Keratinocyte (primary cell): ENCODE results near the gene THBS1. TPM values are rescaled to one million over a fixed set of nuclear protein-coding genes. Genes with fewer than 3 reads are reported as not detected.

Experiments used
- DNase-seq: peaks from one replicate; pipeline ENCODE4 v3.0.0-alpha.2; 2011; ENCODE audit warnings: low read depth, missing footprints, low spot score
- FAIRE-seq: peaks from 2 replicates; lab custom pipeline; 2011; peaks lifted over from hg19 to GRCh38; lab: Jason Lieb, UNC
- H2AFZ ChIP-seq: 2 replicates; pipeline ENCODE4 v1.6.0; 2012; ENCODE audit warnings: low read length, control low read depth, inconsistent platforms; ENCODE audit not compliant: control insufficient read depth
- H3K27ac ChIP-seq: 2 replicates; pipeline ENCODE4 v1.5.1; 2011; ENCODE audit warnings: low read length; ENCODE audit not compliant: control insufficient read depth, insufficient read depth
- H3K27me3 ChIP-seq: 3 replicates; pipeline ENCODE4 v1.6.0; 2011; ENCODE audit warnings: low read length; ENCODE audit not compliant: control insufficient read depth, insufficient read depth; ENCODE audit errors: extremely low read depth
- H3K36me3 ChIP-seq, 2 experiments: 2 replicates in 1 of 2; 3 replicates in 1 of 2; pipeline ENCODE4 v1.5.1; 2011; ENCODE audit warnings: low read length in 2 of 2, mild to moderate bottlenecking in 1 of 2; ENCODE audit not compliant: control insufficient read depth in 2 of 2, insufficient read depth in 2 of 2; ENCODE audit errors: extremely low read depth in 1 of 2
- H3K4me1 ChIP-seq: 3 replicates; pipeline ENCODE4 v1.5.1; 2011; ENCODE audit warnings: low read length; ENCODE audit not compliant: control insufficient read depth, insufficient read depth; ENCODE audit errors: extremely low read depth
- H3K4me2 ChIP-seq: 3 replicates; pipeline ENCODE4 v1.6.0; 2011; ENCODE audit warnings: low read depth, low read length; ENCODE audit not compliant: control insufficient read depth, insufficient read depth; ENCODE audit errors: extremely low read depth
- H3K4me3 ChIP-seq, 3 experiments: fragments of 200-600 bp in 1 of 3; sonication (generic) in 1 of 3; 2 replicates in 2 of 3; 3 replicates in 1 of 3; pipeline ENCODE4 v1.5.1; 2011 to 2016; ENCODE audit warnings: low read length in 3 of 3, mild to moderate bottlenecking in 3 of 3, control low read depth in 2 of 3, inconsistent platforms in 1 of 3, low read depth in 1 of 3, mixed read lengths in 1 of 3, mixed run types in 1 of 3, moderate library complexity in 1 of 3; ENCODE audit not compliant: control insufficient read depth in 2 of 3, insufficient read depth in 2 of 3; ENCODE audit errors: extremely low read depth in 1 of 3
- H3K79me2 ChIP-seq: 2 replicates; pipeline ENCODE4 v1.6.0; 2012; ENCODE audit warnings: low read length; ENCODE audit not compliant: control insufficient read depth, insufficient read depth
- H3K9ac ChIP-seq: 3 replicates; pipeline ENCODE4 v1.6.0; 2011; ENCODE audit warnings: low read length; ENCODE audit not compliant: control insufficient read depth, insufficient read depth; ENCODE audit errors: extremely low read depth
- H3K9me1 ChIP-seq: 3 replicates; pipeline ENCODE4 v1.6.0; 2011; ENCODE audit warnings: low read length; ENCODE audit not compliant: control insufficient read depth, insufficient read depth; ENCODE audit errors: extremely low read depth
- H3K9me3 ChIP-seq: 2 replicates; pipeline ENCODE4 v1.5.1; 2012; ENCODE audit warnings: low read depth, low read length; ENCODE audit not compliant: control insufficient read depth
- H4K20me1 ChIP-seq: 3 replicates; pipeline ENCODE4 v1.6.0; 2011; ENCODE audit warnings: low read length; ENCODE audit not compliant: control insufficient read depth, insufficient read depth; ENCODE audit errors: extremely low read depth
- CTCF ChIP-seq, 3 experiments: IDR thresholded peaks in 1 of 3; conservative IDR thresholded peaks in 1 of 3; optimal IDR thresholded peaks in 1 of 3; 2 replicates in 2 of 3; 3 replicates in 1 of 3; pipeline versions ENCODE3 to v1.5.1; 2011; ENCODE audit warnings: low read length in 3 of 3, mild to moderate bottlenecking in 3 of 3, moderate library complexity in 2 of 3, control low read depth in 1 of 3, inconsistent platforms in 1 of 3; ENCODE audit not compliant: insufficient read depth in 2 of 3; ENCODE audit errors: extremely low read depth in 1 of 3
- EZH2 ChIP-seq: IDR thresholded peaks from one replicate; pipeline ENCODE4 v1.6.1; 2012; ENCODE audit warnings: inconsistent platforms, mild to moderate bottlenecking, low read length, moderate library complexity
- dilution Hi-C: fragments of 300-500 bp; cut with MboI; formaldehyde crosslinking; loops from one replicate; pipeline ENCODE4 v1.7.0; 2020; ENCODE audit warnings: low sequenced_read_pairs; ENCODE audit not compliant: extremely low pct_ligation_motif_present
- polyA plus RNA-seq, 5 experiments: library from polyadenylated mRNA; depleted of rRNA in 3 of 5; stranded (reverse) in 3 of 5; stranded (forward) in 1 of 5; unstranded in 1 of 5; fragments of >200 nt; gene quantifications; 1 replicate in 1 of 5; 2 replicates in 3 of 5; 3 replicates in 1 of 5; pipeline versions ENCODE4 v1.2.1 to v1.2.3, GENCODE V29; 2011 to 2012; ENCODE audit warnings: missing spikeins in 2 of 5, low read depth in 1 of 5, low replicate concordance in 1 of 5

Gene THBS1
- polyA plus RNA-seq, 1 donor (not counting 4 experiments of a cell fraction or from before 2014, with no cell fraction given): 789 TPM

DNA sequence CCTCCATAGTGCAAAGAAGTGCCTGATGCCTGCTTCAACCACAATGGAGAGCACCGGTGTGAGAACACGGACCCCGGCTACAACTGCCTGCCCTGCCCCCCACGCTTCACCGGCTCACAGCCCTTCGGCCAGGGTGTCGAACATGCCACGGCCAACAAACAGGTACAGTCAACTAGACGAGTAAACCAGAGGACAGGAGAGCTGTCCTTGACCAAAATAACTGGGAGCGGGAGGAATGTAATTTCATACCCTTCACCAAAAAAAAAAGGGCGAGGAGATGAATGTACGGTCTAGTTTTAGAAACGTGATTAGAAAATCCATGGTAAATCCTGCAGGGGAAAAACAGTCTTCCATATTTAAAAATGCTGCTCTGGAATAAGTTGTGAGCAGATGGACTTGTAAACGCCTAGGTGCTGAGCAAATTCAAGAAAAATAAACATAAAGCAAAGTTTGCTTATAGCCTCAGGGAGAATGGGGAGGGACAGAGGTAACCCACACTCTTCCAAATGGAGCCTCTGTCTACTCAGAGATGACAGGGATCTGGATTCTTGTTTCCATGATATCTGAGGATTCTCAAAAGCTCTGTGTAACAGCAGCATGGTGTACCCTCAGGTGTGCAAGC is 8.4 kb downstream of the THBS1 start:
- DNase-seq (peak; percentile 46), FAIRE-seq (peak; percentile 48)
- dilution Hi-C loops: no loop called here
- H3K4me3 ChIP-seq: no peak overlapping the region
- H3K9me1 ChIP-seq: no peaks in the 10 kb centered on the region
- H3K36me3 ChIP-seq: peaks cover 47 to 78% of the 10 kb centered on the region in 2 experiments
- no peak overlapping the region for H2AFZ ChIP-seq
- no peaks in the 10 kb centered on the region for H3K4me1 ChIP-seq
- no peaks in the 10 kb centered on the region for H3K9me3 ChIP-seq
- no peak overlapping the region for H3K27ac ChIP-seq
- H3K79me2 ChIP-seq: no peaks in the 10 kb centered on the region
- no peak overlapping the region for H3K9ac ChIP-seq
- no peak overlapping the region for H3K4me2 ChIP-seq
- peaks cover 70% of the 10 kb centered on the region for H4K20me1 ChIP-seq
- no peaks in the 10 kb centered on the region for H3K27me3 ChIP-seq
- TF ChIP-seq CTCF (optimal IDR thresholded peaks at IDR 0.05 in 1 of 3, IDR thresholded peaks at IDR 0.05 in 1 of 3, conservative IDR thresholded peaks at IDR 0.05 in 1 of 3; ENCODE audit: extremely low read depth in 1 of 3, insufficient read depth in 2 of 3, low read length in 3 of 3) (no peak), EZH2 (no peak)

DNA sequence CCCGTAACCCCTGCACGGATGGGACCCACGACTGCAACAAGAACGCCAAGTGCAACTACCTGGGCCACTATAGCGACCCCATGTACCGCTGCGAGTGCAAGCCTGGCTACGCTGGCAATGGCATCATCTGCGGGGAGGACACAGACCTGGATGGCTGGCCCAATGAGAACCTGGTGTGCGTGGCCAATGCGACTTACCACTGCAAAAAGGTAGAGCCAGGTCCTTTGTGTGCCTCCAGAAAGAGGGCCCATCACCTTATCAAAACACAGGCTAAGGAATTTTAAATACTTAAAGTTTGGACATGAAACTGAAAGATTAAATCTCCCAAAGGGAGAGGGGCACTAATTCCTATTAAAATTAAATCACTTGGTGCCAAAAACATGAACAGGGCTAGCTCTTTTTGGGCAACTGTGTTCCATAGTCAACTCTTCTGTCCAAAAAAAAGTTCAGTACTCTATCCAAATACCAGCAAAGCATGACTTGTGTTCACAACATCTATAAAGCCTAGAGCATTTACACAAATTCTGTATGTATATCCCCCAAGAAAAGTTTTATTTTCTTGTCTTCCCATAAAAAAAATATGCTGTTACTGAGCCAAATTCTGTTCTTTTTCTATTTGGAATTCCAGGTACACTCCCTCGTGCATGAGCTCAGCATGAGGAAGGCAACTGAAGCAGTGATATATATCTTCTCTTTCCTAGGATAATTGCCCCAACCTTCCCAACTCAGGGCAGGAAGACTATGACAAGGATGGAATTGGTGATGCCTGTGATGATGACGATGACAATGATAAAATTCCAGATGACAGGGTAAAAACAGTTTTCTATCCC is 9.2 kb downstream of the THBS1 start:
- peak; percentile 13 for FAIRE-seq
- no peaks in the 10 kb centered on the region for H3K9me3 ChIP-seq
- no peaks in the 10 kb centered on the region for H3K79me2 ChIP-seq
- H3K27ac ChIP-seq: no peak overlapping the region
- peaks cover 47 to 81% of the 10 kb centered on the region in 2 experiments for H3K36me3 ChIP-seq
- no peaks in the 10 kb centered on the region for H3K9me1 ChIP-seq
- H3K4me2 ChIP-seq: no peak overlapping the region
- no peak overlapping the region for H2AFZ ChIP-seq
- dilution Hi-C loops: no loop called here
- H3K9ac ChIP-seq: no peak overlapping the region
- DNase-seq: peak; percentile 33
- no peaks in the 10 kb centered on the region for H3K27me3 ChIP-seq
- peaks cover 68% of the 10 kb centered on the region for H4K20me1 ChIP-seq
- no peak overlapping the region for H3K4me3 ChIP-seq
- TF ChIP-seq EZH2 (no peak), CTCF (optimal IDR thresholded peaks at IDR 0.05 in 1 of 3, IDR thresholded peaks at IDR 0.05 in 1 of 3, conservative IDR thresholded peaks at IDR 0.05 in 1 of 3; ENCODE audit: extremely low read depth in 1 of 3, insufficient read depth in 2 of 3, low read length in 3 of 3) (no peak)
- H3K4me1 ChIP-seq: no peaks in the 10 kb centered on the region
